Putamen (tissue), 1 donor: ENCODE results near the gene GFAP.

ENCODE experiments used
- DNase-seq: peaks from one replicate; pipeline ENCODE4 v3.0.0-alpha.2; 2016; ENCODE audit warnings: low spot score

GFAP gene

GRCh38 chr17:44914148-44914547 is 1.2 kb downstream of the GFAP start:
- no peak for DNase-seq

GRCh38 chr17:44913676-44914075 is 1.6 kb downstream of the GFAP start:
- DNase-seq, result no peak

DNA sequence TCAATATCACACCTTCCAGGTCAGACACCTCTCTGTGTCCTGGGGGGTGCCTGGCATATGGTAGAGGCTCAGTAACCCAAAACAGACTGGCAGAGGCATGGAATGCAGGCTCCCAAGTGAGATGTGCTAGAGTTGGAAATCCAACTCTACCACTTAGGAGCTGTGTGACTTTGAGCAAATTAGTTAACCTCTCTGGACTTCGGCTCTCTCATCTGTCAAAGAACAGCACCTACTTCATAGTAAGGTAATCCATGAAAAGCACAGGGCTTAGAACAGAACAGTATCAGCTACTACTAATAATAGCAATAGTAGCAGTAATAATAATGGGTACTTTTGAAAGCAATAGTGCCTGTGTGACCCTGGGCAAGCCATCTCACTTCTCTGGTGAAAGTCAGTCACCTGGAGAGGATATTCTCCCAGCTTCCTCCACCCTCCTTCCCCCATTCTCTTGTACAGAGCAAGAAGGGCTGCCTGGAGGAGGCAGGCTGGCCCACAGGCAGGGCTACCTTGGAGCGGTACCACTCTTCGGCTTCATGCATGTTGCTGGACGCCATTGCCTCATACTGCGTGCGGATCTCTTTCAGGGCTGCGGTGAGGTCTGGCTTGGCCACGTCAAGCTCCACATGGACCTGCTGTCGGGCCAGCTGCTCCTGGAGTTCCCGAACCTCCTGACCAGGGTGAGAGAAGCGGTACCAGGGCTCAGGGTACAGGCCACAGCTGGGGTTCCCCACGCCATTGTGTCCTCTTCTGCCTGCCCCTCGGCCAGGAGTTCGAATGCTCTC is 2.3 kb downstream of the GFAP start:
- no peak for DNase-seq

- DNase-seq, result no peak
Observed at GRCh38 chr17:44911133-44912001, 3.9 kb downstream of the GFAP start.

DNA sequence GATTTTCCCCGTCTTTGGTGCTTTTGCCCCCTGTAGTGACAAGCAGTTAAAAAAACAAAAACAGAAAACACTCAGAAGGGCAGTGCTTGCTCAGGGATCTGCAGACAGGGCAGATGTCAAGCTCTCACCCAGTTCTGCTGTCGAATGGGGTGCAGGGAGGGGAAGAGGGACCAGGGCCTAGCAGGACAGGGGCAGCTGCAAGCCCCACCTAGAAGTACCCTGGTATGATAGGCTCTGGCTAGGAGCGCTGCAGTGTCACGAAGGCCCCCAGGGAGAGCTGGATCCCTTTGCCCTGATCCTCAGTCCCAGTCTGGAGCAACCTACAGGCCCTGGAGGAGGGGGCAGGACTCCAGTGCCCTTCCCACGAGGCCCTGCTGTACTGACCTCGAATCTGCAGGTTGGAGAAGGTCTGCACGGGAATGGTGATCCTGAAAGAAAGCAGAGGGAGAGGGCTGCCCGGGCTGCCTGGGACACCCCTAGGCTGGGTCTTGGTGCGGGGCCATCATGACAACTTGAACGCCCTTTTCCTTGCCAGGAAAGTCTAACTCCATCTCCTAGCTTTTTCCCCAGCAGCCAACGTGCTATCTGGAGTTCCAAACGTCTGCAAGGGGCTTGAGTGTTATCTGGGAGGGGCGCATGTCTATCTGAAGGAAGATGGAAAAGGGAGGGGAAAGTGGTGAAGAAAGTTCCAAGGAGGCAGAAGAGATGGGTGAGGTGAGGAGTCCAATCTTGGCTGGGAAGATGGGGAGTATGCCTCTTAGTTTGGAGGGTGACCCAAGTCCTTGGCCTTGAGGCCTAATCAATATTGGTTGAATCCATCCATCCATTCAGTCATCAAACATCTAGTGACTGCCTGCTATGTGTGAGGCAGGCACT is 4.8 kb downstream of the GFAP start:
- no peak for DNase-seq

- DNase-seq, result no peak
Observed at GRCh38 chr17:44909681-44910144, 5.6 kb downstream of the GFAP start.

DNA sequence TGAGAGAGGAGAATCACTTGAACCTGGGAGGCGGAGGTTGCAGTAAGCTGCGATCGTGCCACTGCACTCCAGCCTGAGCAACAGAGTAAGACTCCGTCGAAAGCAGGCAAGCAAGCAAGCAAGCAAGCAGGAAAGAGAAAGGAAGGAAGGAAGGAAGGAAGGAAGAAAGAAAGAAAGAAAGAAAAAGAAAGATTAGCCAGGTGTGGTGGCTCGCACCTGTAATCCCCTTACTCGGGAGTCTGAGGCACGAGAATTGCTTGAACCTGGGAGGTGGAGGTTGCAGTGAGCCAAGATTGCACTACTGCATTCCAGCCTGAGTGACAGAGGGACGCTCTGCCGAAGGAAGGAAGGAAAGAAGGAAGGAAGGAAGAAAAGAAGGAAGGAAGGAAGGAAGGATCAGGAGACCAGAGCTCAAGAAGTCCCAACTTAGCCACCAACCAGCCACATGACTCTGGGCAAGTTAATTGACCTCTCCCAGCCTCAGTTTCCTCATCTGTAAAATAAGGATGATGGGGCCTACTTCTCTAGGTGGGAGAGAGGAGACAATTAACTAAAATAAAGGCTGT is 6.5 kb downstream of the GFAP start:
- no peak for DNase-seq

DNA sequence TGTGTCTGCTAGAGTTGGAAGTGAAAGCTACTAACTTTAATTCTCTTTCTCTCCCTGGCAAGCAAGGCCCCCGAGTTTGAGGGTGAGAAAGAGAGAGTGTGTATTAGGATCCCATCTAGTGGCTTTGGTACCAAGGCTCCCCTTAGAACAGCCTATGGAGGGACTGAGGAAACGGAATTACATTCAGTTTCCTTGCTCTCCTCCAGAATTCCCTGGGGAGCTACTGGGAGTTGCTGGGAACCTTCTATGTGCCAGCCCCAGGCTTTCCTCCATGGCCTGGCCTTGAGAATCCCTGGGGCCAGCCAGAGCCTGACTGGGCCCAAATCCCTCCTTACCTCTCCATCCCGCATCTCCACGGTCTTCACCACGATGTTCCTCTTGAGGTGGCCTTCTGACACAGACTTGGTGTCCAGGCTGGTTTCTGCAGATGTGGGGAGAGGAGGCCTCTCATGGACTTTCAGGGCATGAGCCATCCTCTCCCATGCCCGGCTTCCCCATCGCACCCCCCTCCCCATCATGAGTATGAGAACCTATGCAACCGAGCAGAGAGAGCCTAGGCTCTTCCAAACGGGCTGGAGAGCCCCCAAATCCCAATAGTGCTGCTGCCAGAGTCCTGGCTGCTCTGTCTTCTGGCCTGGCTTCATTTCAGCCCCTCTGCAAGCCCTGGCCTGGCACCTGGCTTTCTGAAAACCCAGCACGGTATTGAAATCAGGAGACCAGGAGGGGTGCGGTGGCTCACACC is 7.4 kb downstream of the GFAP start:
- no peak for DNase-seq

GRCh38 chr17:44906763-44907728 is 8.3 kb downstream of the GFAP start:
- no peak for DNase-seq

DNA sequence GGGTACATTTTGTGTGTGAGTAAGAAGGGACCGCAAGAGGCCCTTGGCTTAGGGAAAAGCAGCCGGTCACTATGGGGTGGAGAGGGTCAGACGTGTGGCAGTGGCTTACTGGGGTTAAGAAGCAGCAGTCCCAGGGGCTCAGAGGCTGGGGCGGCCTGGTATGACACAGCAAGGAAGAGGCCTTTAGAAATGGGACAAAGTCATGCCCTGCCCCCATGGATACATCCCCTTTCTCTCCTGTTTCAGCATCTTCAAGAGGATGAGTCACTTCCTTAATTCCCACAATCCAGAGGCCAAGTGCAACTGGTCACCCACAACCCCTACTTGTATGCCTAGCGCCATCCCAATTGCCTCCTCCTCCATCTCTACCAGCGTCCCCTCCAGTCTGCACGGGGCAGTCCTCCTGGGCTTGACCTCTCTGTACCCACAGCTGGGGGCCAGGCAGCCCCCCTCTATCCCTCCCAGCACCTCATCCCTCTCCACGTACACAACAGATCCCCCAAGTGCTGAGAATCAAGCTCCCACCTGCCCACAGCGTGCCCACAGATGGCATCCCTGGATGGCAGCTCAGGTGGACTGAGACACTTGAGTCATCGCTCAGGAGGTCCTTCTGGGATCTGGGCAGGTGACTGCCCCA is 9.2 kb downstream of the GFAP start:
- no peak for DNase-seq

GRCh38 chr17:44905006-44906000 is 10.0 kb downstream of the GFAP start:
- no peak for DNase-seq

DNA sequence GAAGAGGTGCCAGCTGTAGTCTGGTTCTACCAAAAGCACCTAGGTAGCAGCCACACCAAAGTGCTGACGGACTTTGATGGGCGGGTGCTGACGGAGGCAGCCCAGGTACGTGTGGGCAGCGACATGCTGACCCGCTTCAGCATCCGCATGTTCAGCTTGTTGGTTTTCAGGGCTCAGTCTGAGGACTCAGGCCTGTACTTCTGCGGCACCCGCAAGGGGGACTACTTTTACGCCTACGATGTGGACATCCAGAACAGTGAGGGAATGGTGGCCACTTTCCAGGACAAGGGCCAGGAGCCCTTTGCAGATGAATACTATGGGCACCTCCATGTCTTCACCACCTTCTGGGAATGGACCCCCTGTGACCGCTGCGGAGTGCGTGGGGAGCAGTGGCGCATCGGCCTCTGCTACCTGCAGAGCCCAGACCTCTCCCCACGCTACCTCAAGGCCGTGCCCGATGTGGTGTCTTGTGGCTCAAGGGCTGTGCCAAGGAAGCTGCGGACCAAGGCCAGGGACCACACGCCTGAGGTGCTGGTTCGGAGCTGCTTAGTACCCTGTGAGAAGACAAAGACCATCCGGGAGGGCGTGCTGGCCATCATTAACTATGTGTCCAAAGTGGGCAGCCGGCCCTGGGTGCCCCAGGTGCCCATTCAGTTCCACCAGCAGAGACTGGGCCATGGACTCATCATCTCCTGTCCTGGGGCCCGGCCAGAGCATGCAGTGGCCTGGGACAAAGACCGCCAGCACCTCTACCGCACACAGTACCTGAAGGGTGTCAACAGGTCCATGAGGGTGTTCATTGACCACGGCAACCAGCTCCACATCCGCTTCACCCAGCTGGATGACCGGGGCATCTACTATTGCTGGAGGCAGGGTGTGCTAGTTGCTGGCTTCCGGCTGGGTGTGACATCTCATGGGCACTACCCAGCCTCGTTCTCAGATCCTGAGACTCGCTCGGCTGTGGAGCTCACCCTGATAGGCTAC is 11.0 kb downstream of the GFAP start:
- DNase-seq, result no peak

- no peak for DNase-seq
Observed at GRCh38 chr17:44903012-44903685, 12.2 kb downstream of the GFAP start.

DNA sequence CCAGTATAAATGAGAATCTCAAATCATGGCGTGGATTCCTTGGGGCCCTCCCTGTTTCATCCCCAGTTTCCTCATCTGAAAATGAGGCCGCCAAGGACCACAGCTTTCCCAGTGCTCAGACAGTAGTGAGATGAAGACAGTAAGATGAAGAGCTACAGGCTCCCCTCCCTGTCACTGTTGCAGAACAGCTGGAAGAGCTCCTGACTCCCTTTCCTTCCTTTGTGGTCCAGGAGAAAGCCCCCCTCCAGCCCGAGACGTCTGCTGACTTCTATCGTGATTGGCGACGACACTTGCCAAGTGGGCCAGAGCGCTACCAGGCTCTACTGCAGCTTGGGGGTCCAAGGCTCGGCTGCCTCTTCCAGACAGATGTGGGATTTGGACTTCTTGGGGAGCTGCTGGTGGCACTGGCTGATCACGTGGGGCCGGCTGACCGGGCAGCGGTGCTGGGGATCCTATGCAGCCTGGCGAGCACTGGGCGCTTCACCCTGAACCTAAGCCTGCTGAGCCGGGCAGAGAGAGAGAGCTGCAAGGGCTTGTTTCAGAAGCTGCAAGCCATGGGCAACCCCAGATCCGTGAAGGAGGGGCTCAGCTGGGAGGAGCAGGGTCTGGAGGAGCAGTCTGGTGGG is 13.1 kb downstream of the GFAP start:
- DNase-seq, result no peak

DNA sequence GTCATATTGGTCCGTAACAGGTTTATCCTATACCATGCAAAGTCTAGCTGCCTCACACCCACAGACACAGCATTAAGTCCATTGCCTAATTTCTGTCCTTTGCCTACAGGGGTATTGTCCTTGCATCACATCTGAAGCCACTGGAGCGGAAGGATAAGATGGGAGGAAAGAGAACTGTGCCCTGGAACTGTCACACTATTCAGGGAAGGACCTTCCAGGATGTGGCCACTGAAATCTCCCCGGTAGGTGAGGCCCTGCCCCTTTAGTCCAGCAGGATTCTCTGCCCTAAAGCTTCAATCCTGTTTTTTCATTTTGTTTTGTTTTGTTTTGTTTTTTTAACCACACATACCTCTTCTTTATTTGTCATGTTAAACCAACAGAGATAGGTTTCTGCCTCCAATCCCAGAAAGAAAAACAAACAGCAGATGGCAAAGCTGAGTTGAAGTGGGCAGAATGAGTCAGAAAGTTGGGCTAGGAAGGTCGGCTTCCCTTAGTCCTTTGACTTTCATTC is 13.8 kb downstream of the GFAP start:
- DNase-seq, result no peak

GRCh38 chr17:44900894-44901293 is 14.4 kb downstream of the GFAP start:
- no peak for DNase-seq
